ENCODE results near the gene LIMCH1. TPM values are rescaled to one million over a fixed set of nuclear protein-coding genes. Genes with fewer than 3 reads are reported as not detected.
"Not testable (repeated sequence)": the region's sequence is repeated elsewhere in the genome, so short reads cannot be mapped to it uniquely, and the experiment has no call there.

The LIMCH1 gene
- total and polyA plus RNA-seq, 7 experiments from 2014 or later, result 0.05 to 1.2 TPM; not detected in 5

DNA sequence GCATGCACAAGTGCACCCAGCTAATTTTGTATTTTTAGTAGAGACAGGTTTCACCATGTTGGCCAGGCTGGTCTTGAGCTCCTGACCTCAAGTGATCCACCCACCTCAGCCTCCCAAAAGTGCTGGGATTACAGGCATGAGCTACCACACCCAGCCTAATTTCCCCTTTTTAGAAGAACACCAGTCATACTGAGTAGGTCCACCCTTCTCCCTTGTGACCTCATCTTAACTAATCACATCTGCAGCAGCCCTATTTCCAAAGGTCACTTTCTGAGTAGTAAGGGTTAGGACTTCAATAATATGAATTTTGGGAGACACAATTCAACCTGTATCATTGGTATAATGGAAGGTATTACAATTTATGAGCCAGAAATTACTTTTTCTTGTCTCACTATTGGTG lies 113.2 kb downstream of the LIMCH1 start:
- H3K27ac Mint-ChIP-seq; H3K4me1 Mint-ChIP-seq; CTCF ChIA-PET; H3K27me3 ChIP-seq (ENCODE audit: control insufficient read depth in 2 of 2, insufficient read depth in 2 of 2, low read length in 2 of 2); intact Hi-C loops (cut with micrococcal nuclease); DNase-seq; H3K36me3 Mint-ChIP-seq; H3K4me3 ChIP-seq (ENCODE audit: low read length); H3K4me3 Mint-ChIP-seq; H3K4me1 ChIP-seq (ENCODE audit: control insufficient read depth in 2 of 2, insufficient read depth in 2 of 2, low read length in 2 of 2); H3K36me3 ChIP-seq (ENCODE audit: control insufficient read depth in 2 of 3, insufficient read depth in 3 of 3, low read length in 3 of 3); POLR2A ChIA-PET; H3K27ac ChIP-seq (ENCODE audit: low read depth, low read length); H3K9me3 Mint-ChIP-seq; H3K9me3 ChIP-seq (ENCODE audit: control insufficient read depth in 2 of 3, low read length in 3 of 3): not testable (repeated sequence)
- peaks cover 4 to 31% (median 20%) of the 10 kb centered on the region in 5 donors for H3K27me3 Mint-ChIP-seq
- ATAC-seq, result peak; percentile 68

DNA sequence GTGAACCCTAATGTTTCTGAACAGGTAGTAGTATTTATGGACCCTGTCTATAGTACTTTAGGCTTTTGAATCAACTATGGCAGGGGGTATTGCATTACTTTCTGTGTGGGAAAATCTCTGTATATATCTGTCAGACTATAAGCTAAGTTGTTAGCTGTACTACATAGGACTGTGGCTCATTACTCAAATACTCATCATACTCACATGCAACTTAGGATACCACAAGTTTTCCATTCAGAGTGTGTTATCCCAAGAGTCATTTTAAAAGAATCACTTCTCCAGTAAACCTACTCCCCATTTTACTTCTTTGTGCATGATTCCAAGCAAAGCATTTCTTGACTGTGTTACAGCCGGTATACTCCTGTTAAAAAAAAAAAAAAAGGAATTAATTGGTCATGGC lies 115.0 kb downstream of the LIMCH1 start:
- intact Hi-C loops (cut with micrococcal nuclease), result no loop called here
- Mint-ChIP-seq H3K36me3 (no peaks in the 10 kb centered on the region), H3K9me3 (peaks cover 0 to 5% (median 0%) of the 10 kb centered on the region in 11 donors), H3K4me1 (no peaks in the 10 kb centered on the region), H3K27me3 (peaks cover 2 to 27% (median 12%) of the 10 kb centered on the region in 5 donors), H3K27ac (no peak overlapping the region), H3K4me3 (no peak overlapping the region)
- ChIA-PET POLR2A (no interaction called here), CTCF (no interaction called here)
- H3K4me1 ChIP-seq (ENCODE audit: control insufficient read depth in 2 of 2, insufficient read depth in 2 of 2, low read length in 2 of 2), result no peaks in the 10 kb centered on the region
- no peaks in the 10 kb centered on the region for H3K9me3 ChIP-seq (ENCODE audit: control insufficient read depth in 2 of 3, low read length in 3 of 3)
- H3K36me3 ChIP-seq (ENCODE audit: control insufficient read depth in 2 of 3, insufficient read depth in 3 of 3, low read length in 3 of 3), result no peaks in the 10 kb centered on the region
- no peak overlapping the region for H3K4me3 ChIP-seq (ENCODE audit: low read length)
- ATAC-seq, result no peak
- no peaks in the 10 kb centered on the region for H3K27me3 ChIP-seq (ENCODE audit: control insufficient read depth in 2 of 2, insufficient read depth in 2 of 2, low read length in 2 of 2)
- no peak overlapping the region for H3K27ac ChIP-seq (ENCODE audit: low read depth, low read length)
- no peak for DNase-seq

DNA sequence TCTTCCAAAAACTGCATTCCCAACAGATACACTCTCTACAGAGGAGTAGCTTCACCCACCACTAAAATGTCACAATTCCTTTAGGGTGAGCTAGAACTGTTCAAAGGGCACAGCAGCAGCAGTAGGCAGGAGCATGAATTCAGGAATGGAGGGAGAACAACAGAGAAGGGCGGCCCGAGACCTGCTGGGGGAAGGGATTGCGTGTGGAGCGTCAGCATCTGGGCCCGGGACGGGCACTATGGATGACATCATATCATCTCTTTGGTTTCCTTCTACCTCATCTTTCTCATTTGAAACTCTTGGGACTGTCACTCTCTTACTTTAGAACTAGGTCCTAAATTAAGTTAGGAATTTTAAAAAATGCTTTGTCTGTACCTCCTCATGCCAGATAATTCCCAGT lies 115.6 kb downstream of the LIMCH1 start:
- DNase-seq, result no peak
- ChIA-PET POLR2A (no interaction called here), CTCF (no interaction called here)

DNA sequence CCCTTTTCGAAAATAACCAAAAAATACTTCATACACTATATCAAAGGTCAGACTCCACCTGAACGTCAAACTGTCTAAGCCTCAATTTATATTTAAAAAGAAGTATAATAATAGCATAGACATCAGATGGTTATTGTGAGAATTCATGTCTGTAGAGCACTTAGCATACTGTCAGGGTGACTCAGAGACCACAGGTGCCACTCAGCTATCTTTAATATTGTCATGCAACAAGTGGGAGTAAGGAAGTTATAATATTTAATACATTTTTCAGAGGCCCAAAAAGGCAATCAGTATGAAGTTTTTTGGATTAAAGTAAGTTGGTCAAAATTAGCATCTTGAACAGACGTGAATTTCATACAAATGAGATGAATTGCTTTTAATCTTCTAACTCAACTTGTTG lies 117.2 kb downstream of the LIMCH1 start:
- H3K36me3 ChIP-seq (ENCODE audit: control insufficient read depth in 2 of 3, insufficient read depth in 3 of 3, low read length in 3 of 3), result no peaks in the 10 kb centered on the region
- no peaks in the 10 kb centered on the region for H3K27me3 ChIP-seq (ENCODE audit: control insufficient read depth in 2 of 2, insufficient read depth in 2 of 2, low read length in 2 of 2)
- POLR2A ChIA-PET, result no interaction called here
- intact Hi-C loops (cut with micrococcal nuclease), result no loop called here
- DNase-seq (no peak), ATAC-seq (no peak)
- Mint-ChIP-seq H3K36me3 (no peaks in the 10 kb centered on the region), H3K27ac (no peak overlapping the region), H3K4me3 (no peak overlapping the region), H3K4me1 (no peaks in the 10 kb centered on the region), H3K9me3 (peaks cover 0 to 2% (median 0%) of the 10 kb centered on the region in 11 donors), H3K27me3 (peaks cover 2 to 24% (median 9%) of the 10 kb centered on the region in 5 donors)
- H3K4me3 ChIP-seq (ENCODE audit: low read length), result no peak overlapping the region
- no peaks in the 10 kb centered on the region for H3K4me1 ChIP-seq (ENCODE audit: control insufficient read depth in 2 of 2, insufficient read depth in 2 of 2, low read length in 2 of 2)
- H3K9me3 ChIP-seq (ENCODE audit: control insufficient read depth in 2 of 3, low read length in 3 of 3), result no peaks in the 10 kb centered on the region
- CTCF ChIA-PET, result no interaction called here
- H3K27ac ChIP-seq (ENCODE audit: low read depth, low read length), result no peak overlapping the region

More for the DNA sequence above, 115.6 kb downstream of the LIMCH1 start:
- H3K27ac Mint-ChIP-seq, result no peak overlapping the region
- no peak overlapping the region for H3K27ac ChIP-seq (ENCODE audit: low read depth, low read length)
- H3K4me3 Mint-ChIP-seq, result no peak overlapping the region
- peaks cover 0 to 3% (median 0%) of the 10 kb centered on the region in 11 donors for H3K9me3 Mint-ChIP-seq
- peaks cover 2 to 24% (median 11%) of the 10 kb centered on the region in 5 donors for H3K27me3 Mint-ChIP-seq
- no peak overlapping the region for H3K4me3 ChIP-seq (ENCODE audit: low read length)
- H3K4me1 ChIP-seq (ENCODE audit: control insufficient read depth in 2 of 2, insufficient read depth in 2 of 2, low read length in 2 of 2), result no peaks in the 10 kb centered on the region
- intact Hi-C loops (cut with micrococcal nuclease), result no loop called here
- H3K36me3 ChIP-seq (ENCODE audit: control insufficient read depth in 2 of 3, insufficient read depth in 3 of 3, low read length in 3 of 3), result no peaks in the 10 kb centered on the region
- H3K27me3 ChIP-seq (ENCODE audit: control insufficient read depth in 2 of 2, insufficient read depth in 2 of 2, low read length in 2 of 2), result no peaks in the 10 kb centered on the region
- H3K36me3 Mint-ChIP-seq, result no peaks in the 10 kb centered on the region
- no peak for ATAC-seq
- H3K9me3 ChIP-seq (ENCODE audit: control insufficient read depth in 2 of 3, low read length in 3 of 3), result no peaks in the 10 kb centered on the region
- no peaks in the 10 kb centered on the region for H3K4me1 Mint-ChIP-seq

DNA sequence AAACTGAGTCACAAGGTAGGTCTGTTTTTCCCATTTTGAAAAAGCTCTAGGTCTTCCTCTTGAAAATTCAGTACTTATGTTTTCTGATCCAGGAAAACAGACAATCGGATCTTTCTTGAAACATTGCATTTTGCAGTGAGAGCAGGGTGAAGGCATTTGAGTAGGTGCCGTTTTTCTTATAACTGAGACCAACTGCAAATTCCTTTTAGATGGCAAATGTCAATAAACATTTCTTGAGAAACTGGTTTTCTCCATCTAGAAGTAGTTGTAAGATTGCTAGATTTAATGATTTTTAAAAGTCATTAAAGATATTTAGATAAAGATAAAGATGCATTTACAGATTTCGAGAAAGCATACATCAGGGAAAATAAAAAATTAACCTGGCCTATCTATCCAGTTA lies 118.1 kb downstream of the LIMCH1 start:
- ChIA-PET CTCF (no interaction called here), POLR2A (no interaction called here)
- Histone ChIP-seq H3K27me3 (ENCODE audit: control insufficient read depth in 2 of 2, insufficient read depth in 2 of 2, low read length in 2 of 2) (no peaks in the 10 kb centered on the region), H3K4me3 (ENCODE audit: low read length) (no peak overlapping the region), H3K9me3 (ENCODE audit: control insufficient read depth in 2 of 3, low read length in 3 of 3) (no peaks in the 10 kb centered on the region), H3K36me3 (ENCODE audit: control insufficient read depth in 2 of 3, insufficient read depth in 3 of 3, low read length in 3 of 3) (no peaks in the 10 kb centered on the region), H3K4me1 (ENCODE audit: control insufficient read depth in 2 of 2, insufficient read depth in 2 of 2, low read length in 2 of 2) (no peaks in the 10 kb centered on the region), H3K27ac (ENCODE audit: low read depth, low read length) (no peak overlapping the region)
- Mint-ChIP-seq H3K9me3 (peaks cover 0 to 2% (median 0%) of the 10 kb centered on the region in 11 donors), H3K27me3 (peaks cover 1 to 27% (median 14%) of the 10 kb centered on the region in 5 donors), H3K27ac (no peak overlapping the region), H3K36me3 (no peaks in the 10 kb centered on the region), H3K4me3 (no peak overlapping the region), H3K4me1 (no peaks in the 10 kb centered on the region)
- no peak for ATAC-seq
- intact Hi-C loops (cut with micrococcal nuclease), result no loop called here
- DNase-seq, result no peak

GRCh38 chr4:41656572-41657520 lies 118.9 kb downstream of the LIMCH1 start:
- peaks cover 0 to 27% (median 14%) of the 10 kb centered on the region in 5 donors for H3K27me3 Mint-ChIP-seq
- no peak overlapping the region for H3K27ac Mint-ChIP-seq
- no peaks in the 10 kb centered on the region for H3K36me3 Mint-ChIP-seq
- Histone ChIP-seq H3K9me3 (ENCODE audit: control insufficient read depth in 2 of 3, low read length in 3 of 3) (no peaks in the 10 kb centered on the region), H3K36me3 (ENCODE audit: control insufficient read depth in 2 of 3, insufficient read depth in 3 of 3, low read length in 3 of 3) (no peaks in the 10 kb centered on the region), H3K4me1 (ENCODE audit: control insufficient read depth in 2 of 2, insufficient read depth in 2 of 2, low read length in 2 of 2) (no peaks in the 10 kb centered on the region), H3K27me3 (ENCODE audit: control insufficient read depth in 2 of 2, insufficient read depth in 2 of 2, low read length in 2 of 2) (no peaks in the 10 kb centered on the region), H3K27ac (ENCODE audit: low read depth, low read length) (no peak overlapping the region), H3K4me3 (ENCODE audit: low read length) (no peak overlapping the region)
- ChIA-PET CTCF (no interaction called here), POLR2A (no interaction called here)
- peaks cover 0 to 2% (median 0%) of the 10 kb centered on the region in 11 donors for H3K9me3 Mint-ChIP-seq
- no peaks in the 10 kb centered on the region for H3K4me1 Mint-ChIP-seq
- ATAC-seq (no peak), DNase-seq (no peak)
- H3K4me3 Mint-ChIP-seq, result no peak overlapping the region
- intact Hi-C loops (cut with micrococcal nuclease), result no loop called here

DNA sequence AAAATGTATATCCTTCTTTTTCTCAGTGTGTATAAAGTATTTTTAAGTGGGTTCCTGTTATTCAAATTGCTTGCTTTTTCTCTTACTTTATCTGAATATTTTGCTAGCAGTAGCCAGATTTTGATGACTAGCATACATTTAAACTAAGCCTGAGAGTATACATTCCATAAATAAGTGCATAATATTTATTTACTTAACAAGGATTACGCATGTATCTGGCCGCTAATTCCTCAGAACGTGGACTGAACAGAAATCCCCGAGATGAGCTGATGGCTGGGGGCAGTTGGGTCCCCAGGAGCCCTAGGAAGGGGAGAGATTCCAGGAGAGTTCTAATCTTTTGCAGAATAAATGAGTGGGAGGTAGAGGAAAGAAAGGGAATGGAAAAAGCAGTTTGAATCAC lies 119.6 kb downstream of the LIMCH1 start:
- peaks cover 0 to 2% (median 0%) of the 10 kb centered on the region in 11 donors for H3K9me3 Mint-ChIP-seq
- intact Hi-C loops (cut with micrococcal nuclease), result no loop called here
- H3K36me3 Mint-ChIP-seq, result no peaks in the 10 kb centered on the region
- no peaks in the 10 kb centered on the region for H3K4me1 Mint-ChIP-seq
- H3K4me3 ChIP-seq (ENCODE audit: low read length), result no peak overlapping the region
- ChIA-PET CTCF (no interaction called here), POLR2A (no interaction called here)
- peaks cover 0 to 29% (median 15%) of the 10 kb centered on the region in 5 donors for H3K27me3 Mint-ChIP-seq
- no peaks in the 10 kb centered on the region for H3K27me3 ChIP-seq (ENCODE audit: control insufficient read depth in 2 of 2, insufficient read depth in 2 of 2, low read length in 2 of 2)
- ATAC-seq, result no peak
- H3K9me3 ChIP-seq (ENCODE audit: control insufficient read depth in 2 of 3, low read length in 3 of 3), result no peaks in the 10 kb centered on the region
- no peak overlapping the region for H3K27ac ChIP-seq (ENCODE audit: low read depth, low read length)
- no peaks in the 10 kb centered on the region for H3K36me3 ChIP-seq (ENCODE audit: control insufficient read depth in 2 of 3, insufficient read depth in 3 of 3, low read length in 3 of 3)
- no peak overlapping the region for H3K27ac Mint-ChIP-seq
- DNase-seq, result no peak
- H3K4me1 ChIP-seq (ENCODE audit: control insufficient read depth in 2 of 2, insufficient read depth in 2 of 2, low read length in 2 of 2), result no peaks in the 10 kb centered on the region
- no peak overlapping the region for H3K4me3 Mint-ChIP-seq

Data from naive thymus-derived CD4-positive, alpha-beta T cell (primary cell).